Suprapubic skin (tissue), 4 donors: ENCODE data around the gene DERL3.

Source experiments
- CTCF ChIP-seq, 2 donors: fragments of 200-600 bp in 1 of 2; fragments of 450-650 bp in 1 of 2; sonication (generic) in 1 of 2; IDR thresholded peaks; one replicate each; pipeline ENCODE4 v1.5.1; 2016 to 2019; ENCODE audit warnings: antibody characterized with exemption in 2 of 2, mild to moderate bottlenecking in 1 of 2, moderate library complexity in 1 of 2
- POLR2A ChIP-seq, 2 donors: fragments of 450-650 bp; IDR thresholded peaks; one replicate each; pipeline ENCODE4 v1.6.1; 2017; ENCODE audit warnings: antibody characterized with exemption in 2 of 2, mild to moderate bottlenecking in 2 of 2, moderate library complexity in 2 of 2
- POLR2AphosphoS5 ChIP-seq, 3 donors: sonication (generic); formaldehyde crosslinking; IDR thresholded peaks; one replicate each; pipeline ENCODE4 v1.6.1; 2017; ENCODE audit warnings: antibody characterized with exemption in 3 of 3

GRCh38 chr22:23837496-23837859 is 1.3 kb downstream of the DERL3 start:
- no peak for TF ChIP-seq POLR2AphosphoS5 (IDR thresholded peaks at IDR 0.05)
- TF ChIP-seq CTCF (IDR thresholded peaks at IDR 0.05), result no peak
- no peak for TF ChIP-seq POLR2A (IDR thresholded peaks at IDR 0.05)
